CD4-positive, alpha-beta T cell treated with Interleukin-12 subunit alpha and Interleukin-12 subunit beta, for 1 hour (primary cell): ENCODE results near the gene PYGO2.
"Not testable (repeated sequence)": the region's sequence is repeated elsewhere in the genome, so short reads cannot be mapped to it uniquely, and the experiment has no call there.

Source experiments
- DNase-seq: peaks from one replicate; pipeline ENCODE4 v3.0.0-alpha.2; 2020

Gene PYGO2

GRCh38 chr1:154940213-154940560, 21.4 kb downstream of the PYGO2 start:
- DNase-seq: no peak

- DNase-seq: no peak
Observed at GRCh38 chr1:154938604-154939399, 22.8 kb downstream of the PYGO2 start.

- no peak for DNase-seq
Observed at GRCh38 chr1:154937988-154938386, 23.6 kb downstream of the PYGO2 start.

- peak; percentile 94 for DNase-seq
Observed at GRCh38 chr1:154937085-154937987, 24.2 kb downstream of the PYGO2 start.

GRCh38 chr1:154936555-154937084, 25.0 kb downstream of the PYGO2 start, which contains the start of gene PMVK:
TSS of gene PMVK (minus strand) at chr1:154936719. CDS start at chr1:154936685, 34 bp downstream.
- peak; percentile 97 for DNase-seq

GRCh38 chr1:154935749-154936554, 25.6 kb downstream of the PYGO2 start:
- peak; percentile 46 for DNase-seq

- DNase-seq: no peak
Observed at GRCh38 chr1:154934358-154934948, 27.1 kb downstream of the PYGO2 start.

- DNase-seq: no peak
Observed at GRCh38 chr1:154931940-154932487, 29.6 kb downstream of the PYGO2 start.

- no peak for DNase-seq
Observed at GRCh38 chr1:154926201-154926600, 35.4 kb downstream of the PYGO2 start.

- DNase-seq: no peak
Observed at GRCh38 chr1:154925335-154926170, 36.0 kb downstream of the PYGO2 start.

GRCh38 chr1:154923695-154924094, 37.9 kb downstream of the PYGO2 start:
- no peak for DNase-seq

GRCh38 chr1:154913273-154913672, 48.3 kb downstream of the PYGO2 start:
- DNase-seq: no peak

- no peak for DNase-seq
Observed at GRCh38 chr1:154912755-154913154, 48.8 kb downstream of the PYGO2 start.

- DNase-seq: no peak
Observed at GRCh38 chr1:154911691-154912550, 49.7 kb downstream of the PYGO2 start.

GRCh38 chr1:154910851-154911250, 50.7 kb downstream of the PYGO2 start:
- no peak for DNase-seq

- no peak for DNase-seq
Observed at GRCh38 chr1:154908937-154909336, 52.6 kb downstream of the PYGO2 start.

GRCh38 chr1:154908129-154908528, 53.5 kb downstream of the PYGO2 start:
- not testable (repeated sequence) for DNase-seq
